ENCODE data around the gene ZNF100.

DNA sequence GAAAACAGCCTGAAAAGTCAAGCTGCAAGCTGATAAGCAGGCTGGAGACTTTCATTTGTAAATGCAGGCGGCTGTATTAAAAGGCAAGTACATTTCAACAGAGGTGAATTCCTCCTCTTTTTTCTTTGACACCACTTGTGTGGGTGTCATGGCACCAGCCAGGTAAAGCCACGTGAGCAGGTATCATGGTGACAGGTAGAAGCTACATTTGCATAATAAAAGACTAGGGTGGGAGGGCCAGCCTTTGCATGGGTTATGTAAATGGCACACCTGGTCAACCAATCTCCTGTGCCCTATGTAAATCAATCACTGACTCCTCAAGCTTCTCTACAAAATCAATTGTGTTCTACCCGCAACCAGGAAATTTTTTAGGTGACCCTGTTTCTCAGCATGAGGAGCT lies 68.2 kb downstream of the ZNF100 start:
- no peak for TF ChIP-seq POLR2A (IDR thresholded peaks at IDR 0.05)
- TF ChIP-seq, protein P1, sequence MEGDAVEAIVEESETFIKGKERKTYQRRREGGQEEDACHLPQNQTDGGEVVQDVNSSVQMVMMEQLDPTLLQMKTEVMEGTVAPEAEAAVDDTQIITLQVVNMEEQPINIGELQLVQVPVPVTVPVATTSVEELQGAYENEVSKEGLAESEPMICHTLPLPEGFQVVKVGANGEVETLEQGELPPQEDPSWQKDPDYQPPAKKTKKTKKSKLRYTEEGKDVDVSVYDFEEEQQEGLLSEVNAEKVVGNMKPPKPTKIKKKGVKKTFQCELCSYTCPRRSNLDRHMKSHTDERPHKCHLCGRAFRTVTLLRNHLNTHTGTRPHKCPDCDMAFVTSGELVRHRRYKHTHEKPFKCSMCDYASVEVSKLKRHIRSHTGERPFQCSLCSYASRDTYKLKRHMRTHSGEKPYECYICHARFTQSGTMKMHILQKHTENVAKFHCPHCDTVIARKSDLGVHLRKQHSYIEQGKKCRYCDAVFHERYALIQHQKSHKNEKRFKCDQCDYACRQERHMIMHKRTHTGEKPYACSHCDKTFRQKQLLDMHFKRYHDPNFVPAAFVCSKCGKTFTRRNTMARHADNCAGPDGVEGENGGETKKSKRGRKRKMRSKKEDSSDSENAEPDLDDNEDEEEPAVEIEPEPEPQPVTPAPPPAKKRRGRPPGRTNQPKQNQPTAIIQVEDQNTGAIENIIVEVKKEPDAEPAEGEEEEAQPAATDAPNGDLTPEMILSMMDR (IDR thresholded peaks at IDR 0.05), result no peak

Data from vagina (tissue), 2 donors.